ENCODE measurements around the gene DDX55.
"Not testable (repeated sequence)": the region's sequence is repeated elsewhere in the genome, so short reads cannot be mapped to it uniquely, and the experiment has no call there.

DDX55 gene

GRCh38 chr12:123580772-123581171 is 21.1 kb upstream of the DDX55 start:
- H3K9me3 ChIP-seq (ENCODE audit: control insufficient read depth, insufficient read depth, low read length) = no peaks in the 10 kb centered on the region
- H3K36me3 ChIP-seq (ENCODE audit: control insufficient read depth, insufficient read depth, low read length) = no peaks in the 10 kb centered on the region
- peaks cover 5% of the 10 kb centered on the region for H3K4me1 ChIP-seq (ENCODE audit: control insufficient read depth, insufficient read depth, low read length)
- no peaks in the 10 kb centered on the region for H3K27me3 ChIP-seq (ENCODE audit: control insufficient read depth, insufficient read depth, low read length)
- no peak overlapping the region for H3K4me3 ChIP-seq (ENCODE audit: low read depth, low read length)
- H3K9ac ChIP-seq (ENCODE audit: low read depth, low read length) = no peak overlapping the region

- no peak overlapping the region for H3K9ac ChIP-seq (ENCODE audit: low read depth, low read length)
- peaks cover 17% of the 10 kb centered on the region for H3K36me3 ChIP-seq (ENCODE audit: control insufficient read depth, insufficient read depth, low read length)
Observed at GRCh38 chr12:123591702-123592481, 10.0 kb upstream of the DDX55 start.

GRCh38 chr12:123595729-123596128 is 6.2 kb upstream of the DDX55 start:
- Histone ChIP-seq H3K9ac (ENCODE audit: low read depth, low read length) (no peak overlapping the region), H3K27me3 (ENCODE audit: control insufficient read depth, insufficient read depth, low read length) (no peaks in the 10 kb centered on the region), H3K4me1 (ENCODE audit: control insufficient read depth, insufficient read depth, low read length) (no peaks in the 10 kb centered on the region), H3K4me3 (ENCODE audit: low read depth, low read length) (no peak overlapping the region), H3K9me3 (ENCODE audit: control insufficient read depth, insufficient read depth, low read length) (no peaks in the 10 kb centered on the region), H3K36me3 (ENCODE audit: control insufficient read depth, insufficient read depth, low read length) (peaks cover 17% of the 10 kb centered on the region)

More at GRCh38 chr12:123591702-123592481, 10.0 kb upstream of the DDX55 start:
- H3K4me1 ChIP-seq (ENCODE audit: control insufficient read depth, insufficient read depth, low read length) = no peaks in the 10 kb centered on the region
- H3K27me3 ChIP-seq (ENCODE audit: control insufficient read depth, insufficient read depth, low read length) = no peaks in the 10 kb centered on the region
- no peaks in the 10 kb centered on the region for H3K9me3 ChIP-seq (ENCODE audit: control insufficient read depth, insufficient read depth, low read length)
- H3K4me3 ChIP-seq (ENCODE audit: low read depth, low read length) = no peak overlapping the region

GRCh38 chr12:123597100-123597499 is 4.8 kb upstream of the DDX55 start:
- Histone ChIP-seq H3K36me3 (ENCODE audit: control insufficient read depth, insufficient read depth, low read length) (peaks cover 14% of the 10 kb centered on the region), H3K4me3 (ENCODE audit: low read depth, low read length) (no peak overlapping the region), H3K9ac (ENCODE audit: low read depth, low read length) (no peak overlapping the region), H3K9me3 (ENCODE audit: control insufficient read depth, insufficient read depth, low read length) (no peaks in the 10 kb centered on the region), H3K4me1 (ENCODE audit: control insufficient read depth, insufficient read depth, low read length) (no peaks in the 10 kb centered on the region), H3K27me3 (ENCODE audit: control insufficient read depth, insufficient read depth, low read length) (no peaks in the 10 kb centered on the region)

GRCh38 chr12:123598522-123598921 is 3.4 kb upstream of the DDX55 start:
- H3K9ac ChIP-seq (ENCODE audit: low read depth, low read length) = no peak overlapping the region
- no peaks in the 10 kb centered on the region for H3K27me3 ChIP-seq (ENCODE audit: control insufficient read depth, insufficient read depth, low read length)
- H3K36me3 ChIP-seq (ENCODE audit: control insufficient read depth, insufficient read depth, low read length) = peaks cover 7% of the 10 kb centered on the region
- H3K4me1 ChIP-seq (ENCODE audit: control insufficient read depth, insufficient read depth, low read length) = no peaks in the 10 kb centered on the region
- H3K9me3 ChIP-seq (ENCODE audit: control insufficient read depth, insufficient read depth, low read length) = no peaks in the 10 kb centered on the region
- H3K4me3 ChIP-seq (ENCODE audit: low read depth, low read length) = no peak overlapping the region

GRCh38 chr12:123599310-123599709 is 2.6 kb upstream of the DDX55 start:
- Histone ChIP-seq H3K36me3 (ENCODE audit: control insufficient read depth, insufficient read depth, low read length) (peaks cover 6% of the 10 kb centered on the region), H3K9ac (ENCODE audit: low read depth, low read length) (no peak overlapping the region), H3K4me1 (ENCODE audit: control insufficient read depth, insufficient read depth, low read length) (no peaks in the 10 kb centered on the region)

GRCh38 chr12:123599721-123600120 is 2.2 kb upstream of the DDX55 start:
- no peak overlapping the region for H3K9ac ChIP-seq (ENCODE audit: low read depth, low read length)
- H3K27me3 ChIP-seq (ENCODE audit: control insufficient read depth, insufficient read depth, low read length) = no peaks in the 10 kb centered on the region
- H3K9me3 ChIP-seq (ENCODE audit: control insufficient read depth, insufficient read depth, low read length) = no peaks in the 10 kb centered on the region
- H3K4me3 ChIP-seq (ENCODE audit: low read depth, low read length) = no peak overlapping the region
- H3K36me3 ChIP-seq (ENCODE audit: control insufficient read depth, insufficient read depth, low read length) = peaks cover 5% of the 10 kb centered on the region
- H3K4me1 ChIP-seq (ENCODE audit: control insufficient read depth, insufficient read depth, low read length) = no peaks in the 10 kb centered on the region

More at GRCh38 chr12:123599310-123599709, 2.6 kb upstream of the DDX55 start:
- no peak overlapping the region for H3K4me3 ChIP-seq (ENCODE audit: low read depth, low read length)
- no peaks in the 10 kb centered on the region for H3K27me3 ChIP-seq (ENCODE audit: control insufficient read depth, insufficient read depth, low read length)
- H3K9me3 ChIP-seq (ENCODE audit: control insufficient read depth, insufficient read depth, low read length) = no peaks in the 10 kb centered on the region

GRCh38 chr12:123602651-123603195 is 824 bp downstream of the DDX55 start:
- H3K4me3 ChIP-seq (ENCODE audit: low read depth, low read length) = peak overlapping the region; percentile 99
- H3K4me1 ChIP-seq (ENCODE audit: control insufficient read depth, insufficient read depth, low read length) = no peaks in the 10 kb centered on the region
- no peaks in the 10 kb centered on the region for H3K9me3 ChIP-seq (ENCODE audit: control insufficient read depth, insufficient read depth, low read length)
- no peaks in the 10 kb centered on the region for H3K27me3 ChIP-seq (ENCODE audit: control insufficient read depth, insufficient read depth, low read length)
- H3K9ac ChIP-seq (ENCODE audit: low read depth, low read length) = peak overlapping the region; percentile 92
- H3K36me3 ChIP-seq (ENCODE audit: control insufficient read depth, insufficient read depth, low read length) = peaks cover 27% of the 10 kb centered on the region

- not testable (repeated sequence) for H3K27me3 ChIP-seq (ENCODE audit: control insufficient read depth, insufficient read depth, low read length); H3K9ac ChIP-seq (ENCODE audit: low read depth, low read length); H3K4me3 ChIP-seq (ENCODE audit: low read depth, low read length); H3K9me3 ChIP-seq (ENCODE audit: control insufficient read depth, insufficient read depth, low read length); H3K4me1 ChIP-seq (ENCODE audit: control insufficient read depth, insufficient read depth, low read length)
- peaks cover 34% of the 10 kb centered on the region for H3K36me3 ChIP-seq (ENCODE audit: control insufficient read depth, insufficient read depth, low read length)
Observed at GRCh38 chr12:123603495-123603894, 1.6 kb downstream of the DDX55 start.

GRCh38 chr12:123607756-123608155 is 5.9 kb downstream of the DDX55 start:
- Histone ChIP-seq H3K27me3 (ENCODE audit: control insufficient read depth, insufficient read depth, low read length) (no peaks in the 10 kb centered on the region), H3K4me1 (ENCODE audit: control insufficient read depth, insufficient read depth, low read length) (no peaks in the 10 kb centered on the region), H3K36me3 (ENCODE audit: control insufficient read depth, insufficient read depth, low read length) (peaks cover 61% of the 10 kb centered on the region), H3K9ac (ENCODE audit: low read depth, low read length) (no peak overlapping the region), H3K9me3 (ENCODE audit: control insufficient read depth, insufficient read depth, low read length) (no peaks in the 10 kb centered on the region), H3K4me3 (ENCODE audit: low read depth, low read length) (no peak overlapping the region)

GRCh38 chr12:123608182-123608581 is 6.3 kb downstream of the DDX55 start:
- peaks cover 64% of the 10 kb centered on the region for H3K36me3 ChIP-seq (ENCODE audit: control insufficient read depth, insufficient read depth, low read length)
- no peak overlapping the region for H3K4me3 ChIP-seq (ENCODE audit: low read depth, low read length)

GRCh38 chr12:123614110-123614509 is 12.2 kb downstream of the DDX55 start:
- no peak overlapping the region for H3K4me3 ChIP-seq (ENCODE audit: low read depth, low read length)
- H3K36me3 ChIP-seq (ENCODE audit: control insufficient read depth, insufficient read depth, low read length) = peaks cover 68% of the 10 kb centered on the region
- H3K9me3 ChIP-seq (ENCODE audit: control insufficient read depth, insufficient read depth, low read length) = no peaks in the 10 kb centered on the region
- H3K9ac ChIP-seq (ENCODE audit: low read depth, low read length) = no peak overlapping the region
- H3K4me1 ChIP-seq (ENCODE audit: control insufficient read depth, insufficient read depth, low read length) = no peaks in the 10 kb centered on the region
- H3K27me3 ChIP-seq (ENCODE audit: control insufficient read depth, insufficient read depth, low read length) = no peaks in the 10 kb centered on the region

More at GRCh38 chr12:123608182-123608581, 6.3 kb downstream of the DDX55 start:
- Histone ChIP-seq H3K4me1 (ENCODE audit: control insufficient read depth, insufficient read depth, low read length) (no peaks in the 10 kb centered on the region), H3K9me3 (ENCODE audit: control insufficient read depth, insufficient read depth, low read length) (no peaks in the 10 kb centered on the region), H3K27me3 (ENCODE audit: control insufficient read depth, insufficient read depth, low read length) (no peaks in the 10 kb centered on the region), H3K9ac (ENCODE audit: low read depth, low read length) (no peak overlapping the region)

Measured in iPS-15b (cell line).